ENCODE data around the gene D2HGDH. TPM values are rescaled to one million over a fixed set of nuclear protein-coding genes. Genes with fewer than 3 reads are reported as not detected.

The D2HGDH gene
- total and polyA plus RNA-seq, 10 of the 15 experiments (the other 5 are each of a cell fraction or from before 2014, with no cell fraction given), result 0.52 to 32.1 (median 11.0) TPM

GRCh38 chr2:241812730-241813643 lies 78.6 kb downstream of the D2HGDH start:
- H3K27me3 ChIP-seq (replicated peaks in 1 of 2; ENCODE audit: control insufficient read depth in 2 of 2, insufficient read depth in 2 of 2, low read length in 1 of 2), result no peaks in the 10 kb centered on the region
- no peaks in the 10 kb centered on the region for H3K36me3 ChIP-seq (ENCODE audit: control insufficient read depth in 2 of 2, insufficient read depth in 2 of 2, low read length in 1 of 2)
- no peak overlapping the region for H3K9ac ChIP-seq (ENCODE audit: control insufficient read depth, insufficient read depth, low read length)
- H4K20me1 ChIP-seq (ENCODE audit: control insufficient read depth, insufficient read depth), result no peaks in the 10 kb centered on the region
- no peak overlapping the region for H3K4me2 ChIP-seq (ENCODE audit: control insufficient read depth, insufficient read depth)
- H3K4me3 ChIP-seq, result no peak overlapping the region
- no peak overlapping the region for H3K27ac ChIP-seq (ENCODE audit: control insufficient read depth, insufficient read depth)
- CTCF ChIA-PET, result interaction anchor here (1.0 kb wide), 2 partner anchors 24 to 65 kb away, joined by 3 read pairs; no protein-coding TSS in a partner anchor
- intact Hi-C loops (cut with micrococcal nuclease; ENCODE audit: unreplicated experiment) (no loop called here), in situ Hi-C loops (cut with MboI) (no loop called here)
- RAD21 ChIA-PET (ENCODE audit: unreplicated experiment), result interaction anchor here (1.9 kb wide), 1 partner anchor 17 kb away, joined by 4 read pairs; no protein-coding TSS in a partner anchor
- POLR2A ChIA-PET, result no interaction called here
- H3K4me1 ChIP-seq (ENCODE audit: control insufficient read depth, insufficient read depth, low read length), result peaks cover 7% of the 10 kb centered on the region
- TF ChIP-seq SMARCA5 (IDR thresholded peaks at IDR 0.05), result peak; percentile 86
- peak; percentile 32 for TF ChIP-seq BCL3 (IDR thresholded peaks at IDR 0.05; ENCODE audit: borderline replicate concordance, insufficient read depth, low read depth, low read length, poor library complexity, severe bottlenecking)
- 0 out of 2 replicates have a peak, but pooled peaks have one; percentile 4 for TF ChIP-seq TCF12 (IDR thresholded peaks at IDR 0.05; ENCODE audit: low read depth, low read length)
- TF ChIP-seq HSF1 (IDR thresholded peaks at IDR 0.05; ENCODE audit: low read depth, low read length), result no peak
- no peak for DNase-seq (ENCODE audit: low read depth, low spot score)
- BruUV-seq (replicated peaks), result no TSS peak
- FAIRE-seq, result no peak
- SMC1A ChIA-PET (ENCODE audit: uncharacterized antibody, unreplicated experiment), result interaction anchor here (0.7 to 0.9 kb wide), 3 partner anchors 23 to 38 kb away, joined by 3 read pairs; no protein-coding TSS in a partner anchor
- H2AFZ ChIP-seq (ENCODE audit: control insufficient read depth, low read depth, low read length), result no peak overlapping the region
- H3K9me3 ChIP-seq (replicated peaks; ENCODE audit: control insufficient read depth, insufficient read depth, low read length), result no peaks in the 10 kb centered on the region
- WGBS (ENCODE audit: insufficient coverage, insufficient replicate concordance, low lambda C conversion rate, missing lambda C conversion rate), result 47% methylated on average over 33 of the region's 40 CpGs
- ATAC-seq, result peak; percentile 4
- H3K79me2 ChIP-seq (ENCODE audit: control insufficient read depth, insufficient read depth, low read length), result no peaks in the 10 kb centered on the region
